D721Med (cell line): ENCODE results near the gene LGMN.
A peak's percentile ranks its signal among the peaks of the same experiment; 100 is the strongest.
"Not testable (repeated sequence)": the region's sequence is repeated elsewhere in the genome, so short reads cannot be mapped to it uniquely, and the experiment has no call there.

Source experiments
- DNase-seq: peaks from one replicate; pipeline ENCODE4 v3.0.0; 2011; ENCODE audit warnings: low spot score; ENCODE audit not compliant: insufficient read length
- FAIRE-seq: peaks from 2 replicates; lab custom pipeline; 2011; peaks lifted over from hg19 to GRCh38; lab: Jason Lieb, UNC
- TF ChIP-seq, protein P1 (sequence below): IDR thresholded peaks from 2 replicates; pipeline ENCODE4 v1.5.1; 2012; ENCODE audit warnings: mild to moderate bottlenecking, control low read depth; ENCODE audit not compliant: insufficient read depth; ENCODE audit errors: missing control alignments

Gene LGMN

DNA sequence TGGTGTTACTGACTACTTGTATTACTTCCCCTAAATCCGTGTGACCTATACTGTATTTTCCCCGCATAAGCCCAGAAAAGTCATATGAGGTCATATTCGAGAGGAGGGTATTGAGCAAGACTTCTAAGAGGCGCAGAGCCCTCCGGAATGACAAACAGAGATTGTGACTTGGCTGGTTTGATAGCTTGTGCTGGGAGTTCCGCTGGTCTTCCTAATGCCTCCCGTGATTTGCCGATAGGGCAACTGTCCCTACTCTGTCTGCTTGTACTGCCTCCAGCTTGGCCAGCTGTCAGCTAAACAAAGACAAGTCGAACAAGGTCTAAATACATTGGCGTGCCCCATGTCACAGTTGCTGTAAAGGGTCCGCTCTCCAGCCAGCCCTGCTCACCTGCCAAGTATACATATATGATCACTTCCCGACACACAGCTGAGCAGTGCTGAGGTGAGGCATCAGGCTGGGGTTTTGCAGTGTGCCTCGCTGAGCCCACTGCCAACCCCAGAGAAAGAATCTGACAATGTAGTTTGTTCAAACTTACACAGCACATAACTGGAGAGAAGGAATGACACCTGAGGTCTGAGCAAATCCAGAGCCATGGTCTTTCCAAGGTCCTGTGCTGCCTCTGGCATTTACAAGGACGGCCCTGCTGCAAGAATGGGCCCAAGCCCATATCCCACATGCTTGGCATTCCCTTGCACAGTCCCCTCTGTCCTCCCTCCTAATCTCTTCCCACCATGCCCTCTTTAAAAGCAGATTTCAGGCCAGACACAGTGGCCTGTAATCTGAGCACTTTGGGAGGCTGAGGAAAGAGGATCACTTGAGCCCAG lies 23.7 kb downstream of the LGMN start:
- no peak for FAIRE-seq
- no peak for DNase-seq
- TF ChIP-seq, protein P1, sequence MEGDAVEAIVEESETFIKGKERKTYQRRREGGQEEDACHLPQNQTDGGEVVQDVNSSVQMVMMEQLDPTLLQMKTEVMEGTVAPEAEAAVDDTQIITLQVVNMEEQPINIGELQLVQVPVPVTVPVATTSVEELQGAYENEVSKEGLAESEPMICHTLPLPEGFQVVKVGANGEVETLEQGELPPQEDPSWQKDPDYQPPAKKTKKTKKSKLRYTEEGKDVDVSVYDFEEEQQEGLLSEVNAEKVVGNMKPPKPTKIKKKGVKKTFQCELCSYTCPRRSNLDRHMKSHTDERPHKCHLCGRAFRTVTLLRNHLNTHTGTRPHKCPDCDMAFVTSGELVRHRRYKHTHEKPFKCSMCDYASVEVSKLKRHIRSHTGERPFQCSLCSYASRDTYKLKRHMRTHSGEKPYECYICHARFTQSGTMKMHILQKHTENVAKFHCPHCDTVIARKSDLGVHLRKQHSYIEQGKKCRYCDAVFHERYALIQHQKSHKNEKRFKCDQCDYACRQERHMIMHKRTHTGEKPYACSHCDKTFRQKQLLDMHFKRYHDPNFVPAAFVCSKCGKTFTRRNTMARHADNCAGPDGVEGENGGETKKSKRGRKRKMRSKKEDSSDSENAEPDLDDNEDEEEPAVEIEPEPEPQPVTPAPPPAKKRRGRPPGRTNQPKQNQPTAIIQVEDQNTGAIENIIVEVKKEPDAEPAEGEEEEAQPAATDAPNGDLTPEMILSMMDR = no peak

DNA sequence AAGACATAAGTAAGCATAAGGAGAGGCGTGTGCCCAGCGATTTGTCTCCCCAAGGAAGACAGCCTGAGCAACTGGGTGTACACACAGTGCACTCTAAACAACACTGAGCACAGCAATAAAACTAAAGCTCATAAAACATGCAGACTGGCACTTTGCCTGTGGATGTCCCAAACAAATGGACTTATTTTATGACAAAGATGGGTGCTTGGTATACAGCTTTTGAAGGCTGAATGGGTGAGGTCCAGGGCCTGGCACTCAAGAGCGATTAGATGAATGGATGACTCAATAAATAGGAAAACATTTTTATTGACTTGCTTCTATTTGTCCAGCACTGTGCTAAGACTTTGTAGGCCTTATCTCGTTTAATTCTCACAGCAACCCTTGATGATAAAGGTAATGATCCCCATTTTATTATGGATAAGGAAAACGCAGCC lies 28.5 kb downstream of the LGMN start:
- DNase-seq = no peak
- no peak for FAIRE-seq
- TF ChIP-seq, protein P1 = no peak

DNA sequence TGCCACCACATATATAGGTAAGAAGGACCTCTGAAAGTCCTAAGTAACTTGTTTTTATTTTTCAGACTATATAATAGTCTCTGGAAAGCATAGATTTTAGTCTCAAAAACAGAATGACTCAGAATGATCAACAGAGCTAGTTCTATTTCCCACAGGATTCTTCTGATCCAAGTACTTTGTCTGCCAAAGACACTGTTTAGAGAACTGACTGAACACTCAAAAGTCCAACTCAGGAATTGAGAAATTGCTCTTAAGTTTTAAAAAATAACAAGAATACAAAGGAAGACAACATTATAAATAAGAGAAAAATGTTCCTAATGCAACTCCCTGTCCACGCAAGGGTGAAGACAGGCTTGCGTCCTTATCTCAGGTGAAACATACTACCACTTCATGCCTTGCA lies 29.0 kb downstream of the LGMN start:
- FAIRE-seq (no peak), DNase-seq (no peak)
- TF ChIP-seq, protein P1 = no peak

DNA sequence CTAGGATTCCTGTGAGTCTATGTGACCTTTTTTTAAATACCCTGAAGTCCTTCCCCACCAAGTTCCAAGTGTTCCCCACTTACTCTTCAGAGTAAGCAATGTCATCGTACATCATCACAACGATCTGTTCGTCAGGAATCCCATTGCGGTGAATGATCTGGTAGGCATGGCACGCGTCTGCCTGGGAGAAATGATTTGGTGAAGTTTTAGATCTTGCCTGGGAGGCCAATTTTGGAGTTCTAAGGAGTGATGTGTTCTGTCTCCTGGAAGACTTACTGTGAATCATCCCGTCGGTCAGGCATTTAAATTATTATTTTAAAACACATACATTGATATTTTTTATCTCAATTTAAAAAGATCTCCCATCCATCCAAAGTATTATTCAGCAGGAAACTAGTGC lies 29.8 kb downstream of the LGMN start:
- TF ChIP-seq, protein P1 = no peak
- DNase-seq (no peak), FAIRE-seq (no peak)

DNA sequence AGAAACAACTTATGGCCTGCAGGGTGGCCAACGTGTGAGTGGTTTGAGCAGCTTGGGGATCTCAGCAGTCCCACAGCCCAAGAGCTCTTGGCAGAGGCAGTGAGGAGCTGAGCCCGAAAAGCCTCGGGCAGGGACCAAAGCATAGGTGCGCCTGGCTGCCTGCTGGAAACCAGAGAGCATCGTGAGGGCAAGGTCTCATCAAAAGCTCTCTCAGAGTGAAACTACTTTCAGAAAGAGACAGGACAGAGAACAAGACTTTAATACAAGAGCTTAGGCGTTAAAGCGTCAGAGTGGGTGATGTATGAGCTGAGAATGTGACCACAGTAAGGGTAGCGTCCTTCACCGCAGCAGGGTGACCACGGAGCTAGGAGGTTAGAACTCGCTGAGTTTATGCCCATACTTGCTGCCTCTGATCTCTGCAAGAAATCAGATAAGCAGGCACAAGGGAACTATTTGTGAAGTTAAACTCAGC lies 30.8 kb downstream of the LGMN start:
- TF ChIP-seq, protein P1 = no peak
- DNase-seq (no peak), FAIRE-seq (no peak)

DNA sequence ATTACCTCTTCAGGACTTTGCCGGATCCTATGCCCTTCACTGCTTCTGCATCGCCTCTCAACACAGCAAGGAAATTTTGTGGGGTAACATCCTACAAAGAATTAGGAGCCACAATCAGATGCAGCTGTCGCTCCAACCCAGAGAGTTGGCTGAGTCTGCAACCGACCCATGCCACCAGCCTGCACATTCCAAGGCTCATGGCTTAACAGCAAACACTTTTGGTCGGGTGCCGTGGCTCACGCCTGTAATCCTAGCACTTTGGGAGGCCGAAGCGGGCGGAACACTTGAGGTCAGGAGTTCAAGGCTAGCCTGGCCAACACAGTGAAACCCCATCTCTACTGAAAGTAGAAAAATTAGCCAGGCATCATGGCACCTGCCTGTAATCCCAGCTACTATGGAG lies 32.3 kb downstream of the LGMN start:
- DNase-seq (no peak), FAIRE-seq (no peak)
- TF ChIP-seq, protein P1 = no peak

DNA sequence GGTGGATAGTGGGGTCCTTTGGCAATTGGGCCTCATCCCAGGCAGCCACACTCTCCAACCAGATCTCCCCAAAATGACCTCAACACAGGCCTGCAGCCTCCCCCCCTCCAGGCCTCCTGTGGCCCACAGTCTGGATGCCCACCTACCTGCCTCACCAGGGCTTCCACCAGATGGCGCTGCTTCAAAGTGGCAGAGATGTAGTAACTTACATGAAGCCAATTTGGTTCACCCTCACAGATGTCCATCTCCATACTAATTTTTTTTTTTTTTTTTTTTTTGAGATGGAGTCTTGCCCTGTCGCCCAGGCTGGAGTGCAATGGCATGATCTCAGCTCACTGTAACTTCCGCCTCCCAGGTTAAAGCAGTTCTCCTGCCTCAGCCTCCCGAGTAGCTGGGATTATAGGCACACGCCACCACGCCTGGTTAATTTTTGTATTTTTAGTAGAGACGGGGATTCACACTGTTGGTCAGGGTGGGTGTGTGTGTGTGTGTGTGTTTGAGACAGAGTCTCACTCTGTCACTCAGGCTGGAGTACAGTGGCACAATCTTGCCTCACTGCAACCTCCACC lies 33.6 kb downstream of the LGMN start:
- TF ChIP-seq, protein P1 = peak; percentile 74
- FAIRE-seq = not testable (repeated sequence)
- DNase-seq = peak; percentile 68
